HG03280 (cell line): ENCODE results near the gene NOB1.
"Not testable (repeated sequence)": the region's sequence is repeated elsewhere in the genome, so short reads cannot be mapped to it uniquely, and the experiment has no call there.

ENCODE experiments used
- ATAC-seq: cut with Tn5 transposase; IDR thresholded peaks from one replicate; pipeline ENCODE4 v1.9.1; 2021; ENCODE audit warnings: mild to moderate bottlenecking, moderate library complexity; ENCODE audit not compliant: unreplicated experiment

NOB1 gene

GRCh38 chr16:69761983-69762813 is 7.5 kb upstream of the NOB1 start, which contains the start of gene WWP2:
WWP2 (plus strand) TSS chr16:69762332; CDS start chr16:69787011, 24,679 bp downstream.
- ATAC-seq: peak; percentile 85

GRCh38 chr16:69757375-69757774 is 2.6 kb upstream of the NOB1 start:
- ATAC-seq: not testable (repeated sequence)

- no peak for ATAC-seq
Observed at GRCh38 chr16:69756705-69757104, 2.0 kb upstream of the NOB1 start.

- no peak for ATAC-seq
Observed at GRCh38 chr16:69754143-69754468, 620 bp downstream of the NOB1 start.

- no peak for ATAC-seq
Observed at GRCh38 chr16:69748694-69749345, 5.9 kb downstream of the NOB1 start.

GRCh38 chr16:69747115-69747514 is 7.6 kb downstream of the NOB1 start:
- ATAC-seq: no peak

DNA sequence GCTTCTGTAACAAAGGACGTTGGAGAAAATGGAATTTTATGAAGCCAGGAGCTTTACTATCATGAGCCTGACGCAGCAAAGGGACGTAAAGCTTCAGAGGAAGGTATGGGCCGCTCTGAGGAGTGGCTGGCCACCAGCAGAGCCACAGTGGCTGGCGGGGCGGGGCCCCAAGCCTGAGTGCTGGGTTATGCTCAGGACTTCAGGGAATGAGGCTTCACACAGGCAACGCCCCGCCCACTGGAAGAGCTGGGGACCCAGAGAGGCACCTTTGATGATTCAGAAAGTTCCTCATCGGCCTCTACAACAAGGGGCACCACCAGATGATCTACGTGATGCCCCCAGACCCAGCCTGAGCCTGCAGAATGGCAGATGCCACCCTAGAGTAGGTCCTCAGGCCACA is 8.8 kb downstream of the NOB1 start:
- ATAC-seq: no peak

- ATAC-seq: no peak
Observed at GRCh38 chr16:69745232-69745612, 9.5 kb downstream of the NOB1 start.

DNA sequence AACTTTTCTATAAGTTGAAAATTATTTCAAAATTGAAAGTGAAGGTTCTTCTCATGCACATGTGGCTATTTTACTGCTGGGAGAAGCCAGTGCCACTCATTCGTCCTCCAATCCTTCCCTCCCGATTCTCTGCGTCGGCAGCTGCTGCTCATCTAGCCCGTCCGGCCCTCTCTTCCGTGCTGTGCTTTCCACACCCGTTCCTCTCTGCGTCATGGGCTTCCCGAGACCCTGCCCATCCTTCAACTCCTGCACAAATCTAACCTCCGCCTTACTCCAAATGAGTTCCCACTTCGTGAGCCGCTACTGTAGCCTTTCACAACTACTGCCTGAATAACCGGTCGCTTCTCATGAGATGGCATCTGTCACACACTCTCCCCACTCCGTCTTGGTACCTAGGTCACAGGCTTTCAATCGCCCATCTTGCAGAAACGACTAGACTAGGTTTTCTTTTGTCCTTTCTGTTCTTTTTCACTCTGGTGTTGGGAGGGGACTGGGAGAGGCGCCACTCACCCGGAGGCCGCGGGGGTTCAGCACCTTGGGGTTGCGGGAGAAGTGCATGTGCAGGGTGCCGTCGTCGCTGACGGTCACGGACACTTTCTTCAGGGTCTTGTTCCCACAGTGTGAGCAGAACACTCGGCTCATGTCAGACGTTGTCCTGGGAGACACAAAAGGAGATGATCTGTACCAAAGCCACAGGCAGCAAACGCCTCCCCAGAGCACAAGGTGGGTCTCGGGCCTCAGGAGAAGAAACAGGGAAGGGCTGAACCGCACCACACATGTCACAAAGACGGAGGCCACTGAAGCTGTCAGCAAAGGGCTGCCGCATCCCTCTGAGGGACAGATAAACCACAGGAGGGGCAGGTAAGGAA is 10.1 kb downstream of the NOB1 start:
- ATAC-seq: no peak

- ATAC-seq: no peak
Observed at GRCh38 chr16:69741951-69742904, 12.5 kb downstream of the NOB1 start.

- no peak for ATAC-seq
Observed at GRCh38 chr16:69741519-69741918, 13.2 kb downstream of the NOB1 start.

DNA sequence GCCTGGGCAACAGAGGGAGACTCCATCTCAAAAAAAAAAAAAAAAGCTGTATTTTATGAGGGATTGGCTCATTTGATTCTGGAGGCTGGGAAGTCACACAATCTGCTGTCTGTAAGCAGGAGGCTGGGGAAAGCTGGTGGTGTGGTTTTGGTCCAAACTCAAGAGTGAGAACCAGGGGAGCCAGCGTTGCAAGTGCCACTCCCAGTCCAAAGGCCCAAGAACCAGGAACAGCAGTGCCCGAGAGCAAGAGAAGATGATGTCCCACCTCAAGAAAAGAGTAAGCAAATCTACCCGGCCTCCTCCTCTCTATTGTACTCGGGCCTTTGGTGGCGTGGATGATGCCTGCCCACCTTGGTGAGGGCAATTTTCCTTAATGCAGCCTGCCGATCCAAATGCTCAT is 22.6 kb downstream of the NOB1 start:
- no peak for ATAC-seq

- not testable (repeated sequence) for ATAC-seq
Observed at GRCh38 chr16:69731280-69731679, 23.4 kb downstream of the NOB1 start.

- not testable (repeated sequence) for ATAC-seq
Observed at GRCh38 chr16:69729030-69729429, 25.7 kb downstream of the NOB1 start.

- ATAC-seq: no peak
Observed at GRCh38 chr16:69727916-69728270, 26.8 kb downstream of the NOB1 start.

GRCh38 chr16:69726313-69727060 is 28.2 kb downstream of the NOB1 start, which contains the start of gene NQO1:
NQO1 (minus strand) TSS chr16:69726560; CDS start chr16:69726439, 121 bp downstream.
- peak; percentile 99 for ATAC-seq

DNA sequence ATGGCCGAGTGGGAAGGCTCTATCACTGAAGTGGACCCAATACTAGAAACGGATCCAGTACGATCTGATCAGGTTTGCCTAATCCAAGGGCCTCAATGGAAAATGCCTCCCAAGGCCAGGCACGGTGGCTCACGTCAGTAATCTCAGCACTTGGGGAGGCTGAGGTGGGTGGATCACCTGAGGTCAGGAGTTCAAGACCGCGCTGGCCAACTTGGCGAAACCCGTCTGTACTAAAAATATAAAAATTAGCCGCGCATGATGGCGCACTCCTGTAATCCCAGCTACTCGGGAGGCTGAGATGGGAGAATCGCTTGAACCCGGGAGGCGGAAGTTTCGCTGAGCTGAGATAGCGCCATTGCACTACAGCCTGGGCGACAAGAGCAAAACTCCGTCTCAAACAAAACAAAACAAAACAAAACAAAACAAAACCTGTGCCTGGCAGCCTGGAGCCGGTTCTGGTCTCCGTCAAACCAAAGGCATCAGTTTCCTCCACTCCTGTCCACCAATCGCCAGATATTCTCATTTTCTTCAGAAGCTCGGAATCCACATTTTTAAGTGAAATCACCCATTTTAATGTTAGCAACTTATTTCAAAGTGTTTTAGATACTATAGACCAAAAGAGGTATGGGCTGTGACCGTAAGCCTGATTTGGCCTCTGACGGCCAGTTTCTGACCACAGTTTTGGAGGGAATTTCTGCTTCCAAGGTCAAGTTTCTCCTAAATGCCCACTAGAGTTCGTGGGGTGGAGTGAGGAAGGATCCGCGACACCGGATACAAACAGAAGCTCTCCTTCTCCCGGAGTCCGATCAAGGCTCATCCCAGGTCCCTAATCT is 29.0 kb downstream of the NOB1 start:
- ATAC-seq: no peak

GRCh38 chr16:69724981-69725479 is 29.7 kb downstream of the NOB1 start:
- ATAC-seq: no peak
